ENCODE data around the gene LASP1.

Gene LASP1

GRCh38 chr17:38870259-38871165, 654 bp downstream of the LASP1 start:
- peak; percentile 27 for DNase-seq

GRCh38 chr17:38871247-38872015, 1.6 kb downstream of the LASP1 start:
- DNase-seq, result peak; percentile 39

GRCh38 chr17:38872027-38872511, 2.2 kb downstream of the LASP1 start:
- no peak for DNase-seq

- no peak for DNase-seq
These were observed 3.0 kb downstream of the LASP1 start for GRCh38 chr17:38872671-38873385.

GRCh38 chr17:38873640-38874380, 4.0 kb downstream of the LASP1 start:
- no peak for DNase-seq

GRCh38 chr17:38874505-38875400, 4.9 kb downstream of the LASP1 start:
- DNase-seq, result peak; percentile 73

GRCh38 chr17:38875477-38876075, 5.7 kb downstream of the LASP1 start:
- DNase-seq, result no peak

- DNase-seq, result peak; percentile 34
These were observed 7.4 kb downstream of the LASP1 start for GRCh38 chr17:38877130-38877851.

- DNase-seq, result peak; percentile 44
These were observed 10.2 kb downstream of the LASP1 start for GRCh38 chr17:38879878-38880665.

GRCh38 chr17:38881600-38882191, 11.8 kb downstream of the LASP1 start:
- DNase-seq, result peak; percentile 80

- DNase-seq, result no peak
These were observed 13.0 kb downstream of the LASP1 start for GRCh38 chr17:38882870-38883269.

- peak; percentile 54 for DNase-seq
These were observed 14.0 kb downstream of the LASP1 start for GRCh38 chr17:38883592-38884526.

- no peak for DNase-seq
These were observed 15.3 kb downstream of the LASP1 start for GRCh38 chr17:38885044-38885727.

- DNase-seq, result peak; percentile 84
These were observed 16.1 kb downstream of the LASP1 start for GRCh38 chr17:38885728-38886642.

GRCh38 chr17:38886643-38887010, 16.8 kb downstream of the LASP1 start:
- DNase-seq, result no peak

- no peak for DNase-seq
These were observed 19.0 kb downstream of the LASP1 start for GRCh38 chr17:38888842-38889241.

All from retina (tissue), 1 donor.